Activated CD4-positive, alpha-beta T cell treated with anti-CD3 and anti-CD28 coated beads, Interleukin-2, amount 10 ng/mL, durations not matched to agents 7 days and 5 days (primary cell): Measurements from ENCODE around the gene EPHA2. TPM values are rescaled to one million over a fixed set of nuclear protein-coding genes. Genes with fewer than 3 reads are reported as not detected.

Experiments used
- CTCF ChIA-PET: fragments of 350-600 bp; sonication (Branson Sonifier 250); formaldehyde crosslinking; loops from one replicate; lab custom pipeline; 2021; ENCODE audit warnings: antibody characterized with exemption; lab: Charles Lee
- POLR2A ChIA-PET: fragments of 350-600 bp; sonication (Branson Sonifier 250); formaldehyde crosslinking; loops from one replicate; lab custom pipeline; 2021; ENCODE audit warnings: antibody characterized with exemption; lab: Charles Lee
- DNase-seq: peaks from one replicate; pipeline ENCODE4 v3.0.0-alpha.2; 2020
- H3K27ac Mint-ChIP-seq: one replicate; pipeline ENCODE4 v1.8.0; 2021; ENCODE audit warnings: mild to moderate bottlenecking, moderate library complexity, mixed read lengths
- H3K27me3 Mint-ChIP-seq: one replicate; pipeline ENCODE4 v1.8.0; 2021; ENCODE audit warnings: mixed read lengths
- H3K36me3 Mint-ChIP-seq: one replicate; pipeline ENCODE4 v1.8.0; 2021; ENCODE audit warnings: low read depth, mixed read lengths
- H3K4me1 Mint-ChIP-seq: one replicate; pipeline ENCODE4 v1.8.0; 2021; ENCODE audit warnings: mixed read lengths
- H3K4me3 Mint-ChIP-seq: one replicate; pipeline ENCODE4 v1.8.0; 2021; ENCODE audit warnings: mild to moderate bottlenecking, moderate library complexity, mixed read lengths
- H3K9me3 Mint-ChIP-seq: one replicate; pipeline ENCODE4 v1.8.0; 2021; ENCODE audit warnings: mixed read lengths
- total RNA-seq, 2 experiments: library from RNA; stranded (reverse); gene quantifications; one replicate each; pipeline ENCODE4 v1.2.3, GENCODE V29; 2021

EPHA2 gene
- total RNA-seq, 2 experiments from 2014 or later = not detected

DNA sequence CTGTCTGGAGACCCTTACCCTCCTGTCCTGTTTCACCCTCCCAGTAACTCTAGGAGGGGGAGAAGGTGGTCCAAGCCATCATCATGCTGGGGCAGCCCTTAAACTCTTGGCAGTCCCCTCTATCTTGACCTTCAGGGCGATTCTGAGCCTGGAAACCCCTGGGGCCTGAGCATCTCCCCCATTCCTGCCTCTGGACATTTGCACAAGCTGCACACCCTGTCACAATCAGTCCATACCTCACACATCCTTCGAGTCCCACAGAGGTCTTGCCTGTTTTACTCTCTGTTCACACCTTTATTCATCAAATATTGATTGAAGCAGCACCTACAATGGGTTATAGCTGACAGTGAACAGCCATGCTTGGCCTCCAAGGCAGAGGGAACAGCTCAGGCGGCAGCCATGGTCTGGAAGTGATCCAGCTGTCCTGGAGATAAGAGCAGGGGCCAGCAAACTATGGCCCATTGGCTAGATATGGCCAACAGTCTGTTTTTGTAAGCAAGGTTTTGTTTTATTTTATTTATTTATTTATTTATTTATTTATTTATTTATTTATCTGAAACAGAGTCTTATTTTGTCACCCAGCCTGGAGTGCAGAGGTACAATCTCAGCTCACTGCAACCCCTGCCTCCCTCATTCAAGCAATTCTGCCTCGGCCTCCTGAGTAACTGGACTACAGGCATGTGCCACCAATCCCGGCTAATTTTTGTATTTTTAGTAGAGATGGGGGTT is 75.3 kb downstream of the EPHA2 start:
- H3K27me3 Mint-ChIP-seq = no peaks in the 10 kb centered on the region
- ChIA-PET CTCF (interaction anchor here (0.6 to 2.3 kb wide), 6 partner anchors 11 to 554 kb away, joined by 3 to 18 read pairs (median 4); partner anchors contain the start of gene DNAJC16), POLR2A (interaction anchor here (1.0 kb wide), 1 partner anchor 101 kb away, joined by 3 read pairs; no protein-coding TSS in a partner anchor)
- H3K27ac Mint-ChIP-seq = no peak overlapping the region
- no peak overlapping the region for H3K4me3 Mint-ChIP-seq
- H3K36me3 Mint-ChIP-seq = no peaks in the 10 kb centered on the region
- H3K4me1 Mint-ChIP-seq = peaks cover 6% of the 10 kb centered on the region
- no peak for DNase-seq
- H3K9me3 Mint-ChIP-seq = no peaks in the 10 kb centered on the region

DNA sequence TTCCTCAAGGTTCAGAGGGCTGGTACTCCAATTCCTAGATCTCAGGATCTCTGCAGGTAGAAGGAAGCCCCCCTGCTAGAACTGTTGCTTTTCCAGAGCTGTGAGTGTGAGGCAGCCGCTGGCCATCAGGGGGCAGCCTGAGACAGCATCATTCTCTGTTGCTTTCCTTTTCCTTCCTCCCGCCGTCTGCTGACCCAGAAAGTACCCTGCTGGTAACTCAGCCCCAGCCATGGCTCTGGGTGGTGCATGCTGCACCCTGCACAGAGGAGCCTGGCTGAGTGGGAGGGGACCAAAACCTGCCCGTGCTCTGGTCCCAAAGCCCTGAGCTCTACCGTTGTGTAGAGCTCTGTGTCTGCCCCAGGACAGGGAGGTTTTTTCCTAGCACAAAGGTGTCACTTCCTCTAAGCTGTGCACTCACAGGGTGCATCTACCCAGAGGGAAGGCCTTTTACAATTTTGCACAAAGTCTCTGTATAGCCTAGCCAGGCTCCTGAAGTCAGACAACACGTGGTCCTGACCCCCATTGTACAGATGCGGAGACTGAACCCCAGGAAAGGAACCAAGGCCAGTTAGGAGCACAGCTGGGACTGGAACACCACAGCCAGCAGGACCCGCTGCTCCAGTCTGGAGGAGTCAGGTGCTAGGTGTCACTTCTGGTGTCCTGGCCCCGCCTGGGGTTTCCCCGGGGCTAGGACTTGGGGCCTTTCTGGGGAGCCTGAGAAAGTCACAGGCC is 76.8 kb downstream of the EPHA2 start:
- ChIA-PET POLR2A (interaction anchor here (1.0 kb wide), 1 partner anchor 102 kb away, joined by 3 read pairs; no protein-coding TSS in a partner anchor), CTCF (interaction anchor here (0.5 to 2.4 kb wide), 42 partner anchors 8 to 544 kb away, joined by 3 to 18 read pairs (median 4); no protein-coding TSS in a partner anchor)
- DNase-seq = peak; percentile 73
- Mint-ChIP-seq H3K9me3 (no peaks in the 10 kb centered on the region), H3K4me1 (peaks cover 9% of the 10 kb centered on the region), H3K27ac (peak overlapping the region; percentile 86), H3K4me3 (peak overlapping the region; percentile 65), H3K36me3 (no peaks in the 10 kb centered on the region), H3K27me3 (peaks cover 5% of the 10 kb centered on the region)

DNA sequence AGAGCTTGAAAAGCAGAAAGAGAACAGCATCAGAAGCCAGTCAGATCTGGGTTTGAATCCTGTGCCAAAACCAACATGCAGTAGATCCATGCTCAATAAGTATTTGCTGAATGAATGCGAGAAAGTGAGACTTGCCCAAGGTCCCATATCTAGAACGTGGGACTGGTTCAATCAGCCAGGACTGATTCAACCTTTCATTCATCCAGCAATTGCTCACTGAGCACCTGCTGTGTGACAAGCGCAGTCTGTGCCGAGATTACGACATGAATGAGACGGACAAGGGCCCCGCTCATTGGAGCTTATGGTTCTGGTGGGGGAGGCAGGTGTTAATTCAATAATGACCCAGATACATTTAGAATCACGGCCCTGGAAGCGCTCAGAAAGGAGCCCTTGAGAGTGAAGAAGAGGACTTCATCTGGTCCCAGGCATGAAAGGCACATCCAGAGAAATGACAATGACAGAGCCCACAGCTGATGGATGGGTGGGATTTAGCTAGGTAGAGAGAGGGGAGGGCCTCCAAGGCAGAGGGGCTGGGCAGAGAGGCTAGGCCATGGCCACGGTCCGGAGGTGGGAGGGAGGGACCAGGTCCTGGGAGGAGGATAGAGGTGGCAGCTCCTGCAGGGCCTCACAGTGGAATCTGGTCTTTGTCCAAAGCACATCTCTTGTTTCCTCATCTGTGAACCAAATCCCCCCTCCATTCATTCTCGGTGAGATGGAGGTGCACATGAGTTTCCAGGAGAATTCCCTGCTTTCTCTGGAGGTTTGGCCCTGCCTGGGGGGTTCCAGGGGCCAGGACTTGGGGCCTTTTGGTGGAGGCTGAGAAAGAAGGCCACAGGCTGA is 78.2 kb downstream of the EPHA2 start:
- Mint-ChIP-seq H3K27ac (no peak overlapping the region), H3K36me3 (no peaks in the 10 kb centered on the region), H3K4me3 (no peak overlapping the region), H3K9me3 (no peaks in the 10 kb centered on the region), H3K4me1 (peaks cover 14% of the 10 kb centered on the region), H3K27me3 (peaks cover 12% of the 10 kb centered on the region)
- POLR2A ChIA-PET = no interaction called here
- DNase-seq = no peak
- CTCF ChIA-PET = interaction anchor here (0.9 to 2.4 kb wide), 12 partner anchors 7 to 285 kb away, joined by 3 to 15 read pairs (median 5); no protein-coding TSS in a partner anchor

GRCh38 chr1:16076865-16077238 is 79.0 kb downstream of the EPHA2 start:
- POLR2A ChIA-PET = no interaction called here

GRCh38 chr1:16076031-16076864 is 79.6 kb downstream of the EPHA2 start:
- POLR2A ChIA-PET = no interaction called here

More at GRCh38 chr1:16076865-16077238, 79.0 kb downstream of the EPHA2 start:
- H3K4me3 Mint-ChIP-seq = no peak overlapping the region
- H3K36me3 Mint-ChIP-seq = no peaks in the 10 kb centered on the region
- peaks cover 20% of the 10 kb centered on the region for H3K27me3 Mint-ChIP-seq
- peaks cover 14% of the 10 kb centered on the region for H3K4me1 Mint-ChIP-seq
- DNase-seq = no peak
- no peaks in the 10 kb centered on the region for H3K9me3 Mint-ChIP-seq
- CTCF ChIA-PET = no interaction called here
- no peak overlapping the region for H3K27ac Mint-ChIP-seq

DNA sequence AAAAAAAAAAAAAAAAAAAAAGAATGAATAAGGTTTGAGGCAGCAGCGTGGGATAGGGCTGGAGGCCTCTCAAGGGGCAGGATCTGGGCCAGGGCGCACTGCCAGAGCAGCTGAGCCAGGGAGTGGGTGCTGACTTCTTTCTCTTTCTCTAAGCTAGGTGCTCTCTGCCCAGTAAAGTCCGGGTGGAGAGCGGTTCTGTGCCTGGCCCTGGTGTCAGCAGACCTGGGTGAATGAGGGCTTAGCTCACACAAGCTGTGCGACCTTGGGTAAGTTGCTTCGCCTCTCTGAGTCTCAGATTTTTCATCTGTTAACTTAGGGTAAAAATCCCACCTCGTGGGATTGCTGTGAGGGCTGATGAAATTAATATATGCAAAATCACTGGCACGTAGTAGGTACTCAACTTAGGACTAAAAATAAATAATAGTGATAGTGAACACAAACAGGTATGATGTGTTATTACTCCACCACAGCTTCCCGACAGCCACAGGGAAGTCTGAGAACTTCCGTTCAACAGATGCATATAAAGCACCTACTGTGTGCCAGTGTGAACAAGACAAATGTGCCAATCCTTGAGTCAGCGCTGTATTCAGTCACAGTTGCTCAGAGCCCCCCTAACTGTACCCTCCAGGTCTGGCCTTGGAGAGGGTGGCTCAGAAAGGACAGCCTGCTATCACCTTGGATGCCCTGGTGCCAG is 80.4 kb downstream of the EPHA2 start:
- no peak for DNase-seq
- Mint-ChIP-seq H3K27ac (no peak overlapping the region), H3K9me3 (no peaks in the 10 kb centered on the region), H3K27me3 (peaks cover 26% of the 10 kb centered on the region), H3K4me1 (peaks cover 22% of the 10 kb centered on the region), H3K4me3 (no peak overlapping the region), H3K36me3 (no peaks in the 10 kb centered on the region)
- POLR2A ChIA-PET = no interaction called here
- CTCF ChIA-PET = interaction anchor here (1.3 to 1.4 kb wide), 2 partner anchors 53 to 113 kb away, joined by 3 to 4 read pairs; no protein-coding TSS in a partner anchor

More at GRCh38 chr1:16076031-16076864, 79.6 kb downstream of the EPHA2 start:
- H3K27ac Mint-ChIP-seq = no peak overlapping the region
- peaks cover 25% of the 10 kb centered on the region for H3K27me3 Mint-ChIP-seq
- H3K4me1 Mint-ChIP-seq = peaks cover 15% of the 10 kb centered on the region
- CTCF ChIA-PET = interaction anchor here (1.3 to 1.4 kb wide), 2 partner anchors 52 to 112 kb away, joined by 3 to 4 read pairs; no protein-coding TSS in a partner anchor
- no peak overlapping the region for H3K4me3 Mint-ChIP-seq
- H3K9me3 Mint-ChIP-seq = no peaks in the 10 kb centered on the region
- DNase-seq = no peak
- no peaks in the 10 kb centered on the region for H3K36me3 Mint-ChIP-seq

Other genes starting within 250 kb of the EPHA2 start
- 10 to 100 TPM; 34.8 to 38.8 TPM for gene ZBTB17, start 180.0 kb downstream of the EPHA2 start, total RNA-seq
- not detected for gene SRARP, start 151.8 kb downstream of the EPHA2 start, total RNA-seq
- not detected for gene HSPB7, start 138.0 kb downstream of the EPHA2 start, total RNA-seq
- gene CLCNKA, start 134.0 kb downstream of the EPHA2 start, total RNA-seq = not detected
- gene CLCNKB, start 112.3 kb downstream of the EPHA2 start, total RNA-seq = not detected
- 1 to 10 TPM in 1 of 2 experiments, under 1 TPM in 1; 0.67 to 1.1 TPM for gene FAM131C, start 82.4 kb downstream of the EPHA2 start, total RNA-seq
- 10 to 100 TPM; 10.7 to 12.1 TPM for gene ARHGEF19, start 56.6 kb upstream of the EPHA2 start, total RNA-seq
- 1 to 10 TPM; 6.4 to 6.8 TPM for gene CPLANE2, start 81.1 kb upstream of the EPHA2 start, total RNA-seq
- gene FBXO42, start 196.4 kb upstream of the EPHA2 start, total RNA-seq = 10 to 100 TPM; 15.5 to 19.3 TPM
- 100 to 1,000 TPM; 156 to 177 TPM for gene SZRD1, start 211.2 kb upstream of the EPHA2 start, total RNA-seq